Spinal cord (tissue), 10 donors: ENCODE measurements around the gene CDKAL1. TPM values are rescaled to one million over a fixed set of nuclear protein-coding genes. Genes with fewer than 3 reads are reported as not detected.

ENCODE experiments used
- DNase-seq, 6 donors: peaks; one replicate each; pipeline versions ENCODE4 v3.0.0 to v3.0.0-alpha.2; 2013 to 2015; ENCODE audit warnings: low spot score in 6 of 6, low read depth in 4 of 6
- H3K27ac ChIP-seq: one replicate; pipeline ENCODE4 v1.5.1; 2013; ENCODE audit warnings: low read depth, low read length, control low read depth
- H3K27me3 ChIP-seq: one replicate; pipeline ENCODE4 v1.6.1; 2013; ENCODE audit warnings: low read length; ENCODE audit not compliant: control insufficient read depth, insufficient read depth
- H3K36me3 ChIP-seq: one replicate; pipeline ENCODE4 v1.6.1; 2013; ENCODE audit warnings: low read length; ENCODE audit not compliant: control insufficient read depth, insufficient read depth
- H3K4me1 ChIP-seq: one replicate; pipeline ENCODE4 v1.6.1; 2013; ENCODE audit warnings: low read length; ENCODE audit not compliant: control insufficient read depth, insufficient read depth
- H3K4me3 ChIP-seq: one replicate; pipeline ENCODE4 v1.5.1; 2013; ENCODE audit warnings: low read depth, low read length, control low read depth
- H3K9me3 ChIP-seq: one replicate; pipeline ENCODE4 v1.6.1; 2013; ENCODE audit warnings: low read length; ENCODE audit not compliant: control insufficient read depth, insufficient read depth
- WGBS: methylation state at CpG from one replicate; pipeline ENCODE4 v1.1.5; 2013; ENCODE audit warnings: missing lambda C conversion rate; ENCODE audit not compliant: insufficient coverage; 5-methylcytosine and 5-hydroxymethylcytosine counted together
- polyA plus RNA-seq, 2 donors: library from polyadenylated mRNA; unstranded; fragments of 120-200 nt; gene quantifications; one replicate each; pipeline ENCODE4 v1.2.1, GENCODE V29; 2013; ENCODE audit not compliant: insufficient read length in 2 of 2
- total RNA-seq, 2 donors: library from RNA; depleted of rRNA in 1 of 2; stranded (reverse); fragments of 120-200 nt in 1 of 2; fragments of >200 nt in 1 of 2; gene quantifications; one replicate each; pipeline versions ENCODE4 v1.2.3 to v1.2.4, GENCODE V29; 2013 to 2014
- donor health status: healthy.

Gene CDKAL1
- total and polyA plus RNA-seq, 4 donors, result 15.1 to 34.2 (median 22.0) TPM

DNA sequence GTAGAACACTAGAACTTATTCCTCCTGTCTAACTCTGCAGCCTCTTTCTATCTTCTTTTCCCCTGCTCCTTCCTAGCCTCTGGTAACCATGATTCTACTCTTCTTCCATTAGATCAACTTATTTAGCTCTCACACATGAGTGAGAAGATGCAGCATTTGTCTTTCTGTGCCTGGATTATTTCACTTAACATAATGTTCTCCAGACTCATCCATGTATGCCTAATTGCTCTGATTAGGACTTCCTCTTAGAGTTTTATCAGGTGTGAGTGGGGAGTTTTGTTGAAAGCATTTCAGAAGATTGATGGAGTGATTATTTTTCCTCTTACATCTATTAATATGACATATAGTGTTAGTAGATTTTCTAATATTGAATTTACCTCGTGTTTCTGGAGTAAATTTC is 140.4 kb downstream of the CDKAL1 start:
- Histone ChIP-seq H3K36me3 (no peaks in the 10 kb centered on the region), H3K9me3 (no peaks in the 10 kb centered on the region), H3K4me3 (no peak overlapping the region), H3K27me3 (no peaks in the 10 kb centered on the region), H3K27ac (no peak overlapping the region), H3K4me1 (no peaks in the 10 kb centered on the region)
- no peak for DNase-seq
- no CpG with 5 or more reads among the region's 1 CpG for WGBS

- WGBS, result 100% methylated on average over 1 of the region's 2 CpGs
- H3K27ac ChIP-seq, result no peak overlapping the region
- no peak for DNase-seq
Observed at GRCh38 chr6:20678831-20679352, 144.6 kb downstream of the CDKAL1 start.

GRCh38 chr6:20680697-20681165 is 146.5 kb downstream of the CDKAL1 start:
- H3K9me3 ChIP-seq, result no peaks in the 10 kb centered on the region
- no peaks in the 10 kb centered on the region for H3K36me3 ChIP-seq
- H3K4me1 ChIP-seq, result no peaks in the 10 kb centered on the region
- H3K4me3 ChIP-seq, result no peak overlapping the region
- H3K27ac ChIP-seq, result no peak overlapping the region
- no CpG with 5 or more reads among the region's 4 CpGs for WGBS
- no peaks in the 10 kb centered on the region for H3K27me3 ChIP-seq
- no peak for DNase-seq

More at GRCh38 chr6:20678831-20679352, 144.6 kb downstream of the CDKAL1 start:
- no peaks in the 10 kb centered on the region for H3K9me3 ChIP-seq
- no peaks in the 10 kb centered on the region for H3K36me3 ChIP-seq
- H3K4me1 ChIP-seq, result no peaks in the 10 kb centered on the region
- H3K4me3 ChIP-seq, result no peak overlapping the region
- no peaks in the 10 kb centered on the region for H3K27me3 ChIP-seq

DNA sequence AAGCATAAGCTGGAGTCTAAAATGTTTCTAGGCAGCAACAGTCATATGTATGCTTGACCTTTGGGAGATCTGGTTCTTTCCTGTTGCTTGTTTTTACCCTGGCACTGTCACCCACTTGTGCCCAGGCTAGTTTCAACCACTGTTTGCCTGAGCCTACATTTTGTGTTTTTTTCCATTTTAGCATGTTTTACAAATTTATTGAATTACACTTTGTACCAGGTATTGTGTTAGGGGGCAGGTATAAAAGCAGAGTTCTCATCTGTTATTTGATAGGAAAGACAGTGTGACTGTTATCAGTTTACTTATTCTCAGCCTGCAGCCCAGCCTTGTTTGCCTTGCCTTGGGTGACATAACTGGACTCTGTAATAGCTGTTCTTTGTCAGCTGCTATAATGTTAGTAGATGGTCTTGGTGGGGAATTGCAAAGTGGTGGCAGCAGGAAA is 147.0 kb downstream of the CDKAL1 start:
- H3K9me3 ChIP-seq, result no peaks in the 10 kb centered on the region

DNA sequence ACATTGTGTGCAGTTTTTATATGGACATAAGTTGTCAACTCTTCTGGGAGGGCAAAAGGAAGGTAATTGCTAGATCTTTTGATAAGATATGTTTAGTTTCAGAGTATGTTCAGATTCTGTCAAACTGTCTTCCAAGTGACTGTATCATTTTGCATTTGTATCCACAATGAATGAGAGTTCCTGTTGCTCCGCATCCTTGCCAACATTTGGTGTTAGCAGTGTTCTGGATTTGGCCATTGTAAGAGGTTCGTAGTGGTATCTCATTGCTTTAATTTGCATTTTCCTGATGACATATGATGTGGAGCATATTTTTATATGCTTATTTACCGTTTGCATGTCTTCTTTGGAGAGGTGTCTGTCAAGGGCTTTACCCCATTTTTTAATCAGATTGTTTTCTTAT is 150.2 kb downstream of the CDKAL1 start:
- Histone ChIP-seq H3K4me3 (no peak overlapping the region), H3K27me3 (no peaks in the 10 kb centered on the region), H3K27ac (no peak overlapping the region), H3K9me3 (peaks cover 3% of the 10 kb centered on the region), H3K36me3 (no peaks in the 10 kb centered on the region), H3K4me1 (no peaks in the 10 kb centered on the region)
- DNase-seq, result no peak
- no CpG with 5 or more reads among the region's 3 CpGs for WGBS

More for the DNA sequence above, 147.0 kb downstream of the CDKAL1 start:
- H3K4me1 ChIP-seq, result no peaks in the 10 kb centered on the region
- H3K27me3 ChIP-seq, result no peaks in the 10 kb centered on the region
- H3K4me3 ChIP-seq, result no peak overlapping the region
- DNase-seq, result no peak
- H3K27ac ChIP-seq, result no peak overlapping the region
- H3K36me3 ChIP-seq, result no peaks in the 10 kb centered on the region

- Histone ChIP-seq H3K27me3 (no peaks in the 10 kb centered on the region), H3K4me1 (no peaks in the 10 kb centered on the region), H3K4me3 (no peak overlapping the region), H3K9me3 (peaks cover 3% of the 10 kb centered on the region), H3K27ac (no peak overlapping the region), H3K36me3 (no peaks in the 10 kb centered on the region)
- WGBS, result 63% methylated on average over 2 of the region's 6 CpGs
- DNase-seq, result no peak
Observed at GRCh38 chr6:20686142-20686541, 151.9 kb downstream of the CDKAL1 start.

DNA sequence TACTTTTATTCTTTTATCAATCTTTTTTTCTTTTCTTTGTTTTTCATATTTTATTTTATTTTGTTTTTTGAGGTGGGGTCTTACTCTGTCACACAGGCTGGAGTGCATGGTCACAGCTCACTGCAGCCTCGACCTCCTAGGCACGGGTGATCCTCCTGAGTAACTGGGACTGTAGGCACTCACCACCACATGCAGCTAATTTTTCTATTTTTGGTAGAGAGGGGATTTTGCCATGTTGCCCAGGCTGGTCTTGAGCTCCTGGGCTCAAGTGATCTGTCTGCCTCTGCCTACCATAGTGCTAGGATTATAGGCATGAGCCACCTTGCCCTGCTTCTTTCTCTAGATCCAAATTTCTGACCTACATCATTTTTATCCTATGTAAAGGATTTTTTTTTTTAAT is 153.2 kb downstream of the CDKAL1 start:
- WGBS, result 100% methylated on average over 2 of the region's 2 CpGs
- H3K9me3 ChIP-seq, result peaks cover 3% of the 10 kb centered on the region
- H3K27me3 ChIP-seq, result no peaks in the 10 kb centered on the region
- no peaks in the 10 kb centered on the region for H3K36me3 ChIP-seq
- no peaks in the 10 kb centered on the region for H3K4me1 ChIP-seq
- no peak for DNase-seq
- no peak overlapping the region for H3K4me3 ChIP-seq
- H3K27ac ChIP-seq, result no peak overlapping the region

DNA sequence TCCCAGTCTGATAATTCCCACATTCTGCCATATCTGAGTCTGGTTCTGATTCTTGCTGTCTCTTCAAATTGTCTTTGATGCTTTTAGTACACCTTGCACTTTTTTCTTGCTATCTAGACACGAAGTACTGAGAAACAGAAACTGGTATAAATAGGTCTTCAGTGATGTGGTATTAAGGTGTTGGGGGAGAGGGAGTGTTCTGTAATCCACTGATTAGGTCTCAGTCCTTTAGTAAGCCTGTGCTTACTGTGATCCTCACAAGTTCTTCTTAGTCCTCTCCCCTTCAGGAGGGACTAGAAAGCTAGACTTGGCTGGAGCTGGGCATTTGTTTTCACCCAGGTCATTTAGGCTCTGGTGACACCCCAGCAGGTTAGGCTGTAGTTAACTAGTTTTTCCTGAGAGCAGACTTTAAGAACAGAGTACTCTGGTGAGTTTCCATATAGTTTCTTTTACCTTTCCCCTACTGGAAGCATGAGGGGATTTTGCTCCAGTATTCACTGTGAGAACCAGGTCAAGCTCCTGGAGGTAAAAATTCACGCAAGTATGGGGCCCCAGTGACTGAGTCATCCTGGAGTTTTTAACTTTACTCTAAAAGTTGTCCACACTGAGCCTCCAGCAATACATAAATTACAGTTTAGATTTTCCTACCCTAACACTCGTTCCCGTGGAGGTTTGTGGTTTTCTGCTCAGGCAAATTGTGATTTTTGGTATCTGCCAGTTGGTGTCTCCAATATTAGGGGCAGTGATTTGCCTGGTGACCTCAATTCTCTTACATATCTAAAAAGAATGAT is 154.6 kb downstream of the CDKAL1 start:
- Histone ChIP-seq H3K27ac (no peak overlapping the region), H3K4me3 (no peak overlapping the region), H3K27me3 (no peaks in the 10 kb centered on the region), H3K9me3 (peaks cover 3% of the 10 kb centered on the region), H3K4me1 (no peaks in the 10 kb centered on the region), H3K36me3 (no peaks in the 10 kb centered on the region)
- 100% methylated on average over 1 of the region's 4 CpGs for WGBS
- no peak for DNase-seq

GRCh38 chr6:20691185-20691584 is 156.9 kb downstream of the CDKAL1 start:
- Histone ChIP-seq H3K4me1 (no peaks in the 10 kb centered on the region), H3K9me3 (peaks cover 3% of the 10 kb centered on the region), H3K27ac (no peak overlapping the region), H3K4me3 (no peak overlapping the region), H3K36me3 (no peaks in the 10 kb centered on the region), H3K27me3 (no peaks in the 10 kb centered on the region)
- no peak for DNase-seq
- WGBS, result 55% methylated on average over 2 of the region's 5 CpGs

DNA sequence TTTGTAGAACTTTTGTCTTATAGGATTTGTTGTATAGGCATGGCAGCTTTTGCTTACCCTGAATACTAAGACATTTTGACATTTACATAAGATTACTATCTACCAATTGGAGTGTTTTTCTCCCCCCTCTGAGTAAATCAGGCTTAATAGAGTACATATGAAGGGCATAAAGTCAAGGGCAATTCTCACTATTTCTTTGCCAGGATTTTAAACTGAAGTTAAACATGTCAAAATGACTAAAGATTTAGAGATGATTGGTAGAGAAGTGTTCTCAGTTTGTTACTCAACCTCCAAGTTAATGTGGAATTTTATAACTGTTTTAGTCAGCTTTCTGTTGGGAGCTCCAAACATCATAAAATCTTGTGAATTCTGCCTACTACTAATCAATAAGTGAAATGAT is 157.8 kb downstream of the CDKAL1 start:
- Histone ChIP-seq H3K36me3 (no peaks in the 10 kb centered on the region), H3K4me1 (no peaks in the 10 kb centered on the region), H3K9me3 (peaks cover 3% of the 10 kb centered on the region), H3K27me3 (no peaks in the 10 kb centered on the region), H3K27ac (no peak overlapping the region), H3K4me3 (no peak overlapping the region)
- DNase-seq, result no peak
